GM21786 (cell line): ENCODE results near the gene POLG.

Source experiments
- ATAC-seq: cut with Tn5 transposase; IDR thresholded peaks from one replicate; pipeline ENCODE4 v1.9.1; 2021; ENCODE audit not compliant: unreplicated experiment

Gene POLG

GRCh38 chr15:89334510-89335297 is at the start of gene POLG:
POLG (minus strand) TSS chr15:89334824; CDS start chr15:89333754, 1,070 bp downstream.
- peak; percentile 89 for ATAC-seq

- no peak for ATAC-seq
Observed at GRCh38 chr15:89384176-89384604, 49.6 kb upstream of the POLG start.

DNA sequence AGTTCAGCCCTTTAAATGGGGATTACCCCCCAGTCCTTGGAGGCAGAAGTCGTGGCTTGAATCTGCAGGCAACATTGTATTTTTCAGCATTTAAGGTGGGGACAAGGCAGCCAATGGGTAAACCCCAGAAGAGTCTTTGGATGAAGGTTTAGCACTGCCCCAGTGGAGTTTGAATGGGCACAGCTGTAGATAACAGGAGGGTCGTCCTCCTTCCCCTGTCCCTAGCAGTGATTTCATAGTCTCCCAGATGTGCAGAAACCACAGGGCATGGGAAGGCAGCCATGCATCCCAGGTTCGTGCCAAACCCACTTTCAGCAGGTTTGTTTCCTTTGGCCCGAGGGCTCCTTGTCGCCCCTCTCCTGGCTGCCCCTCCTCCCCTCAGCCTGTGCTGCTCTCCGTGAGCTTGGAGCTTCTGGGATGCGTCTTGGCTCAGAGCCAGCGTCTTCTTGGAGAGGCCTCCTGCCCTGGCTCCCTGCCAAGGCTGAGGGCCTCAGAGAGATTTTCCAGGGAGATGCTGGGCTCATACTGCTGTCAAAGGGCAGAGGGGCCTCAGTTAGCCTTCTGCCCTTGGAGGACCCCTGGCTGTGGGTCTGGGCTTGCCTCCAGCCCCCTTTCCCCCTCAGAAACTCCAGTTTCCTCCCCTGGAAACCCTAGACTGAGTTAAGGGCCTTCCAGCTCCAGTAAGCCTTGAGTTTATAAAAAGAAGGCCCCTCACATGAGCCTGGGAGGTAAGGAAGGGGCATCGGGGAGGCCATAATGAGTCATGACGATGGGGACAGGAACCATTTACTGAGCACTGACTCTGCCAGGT is 48.9 kb upstream of the POLG start:
- ATAC-seq = no peak

- ATAC-seq = no peak
Observed at GRCh38 chr15:89381888-89382686, 47.5 kb upstream of the POLG start.

DNA sequence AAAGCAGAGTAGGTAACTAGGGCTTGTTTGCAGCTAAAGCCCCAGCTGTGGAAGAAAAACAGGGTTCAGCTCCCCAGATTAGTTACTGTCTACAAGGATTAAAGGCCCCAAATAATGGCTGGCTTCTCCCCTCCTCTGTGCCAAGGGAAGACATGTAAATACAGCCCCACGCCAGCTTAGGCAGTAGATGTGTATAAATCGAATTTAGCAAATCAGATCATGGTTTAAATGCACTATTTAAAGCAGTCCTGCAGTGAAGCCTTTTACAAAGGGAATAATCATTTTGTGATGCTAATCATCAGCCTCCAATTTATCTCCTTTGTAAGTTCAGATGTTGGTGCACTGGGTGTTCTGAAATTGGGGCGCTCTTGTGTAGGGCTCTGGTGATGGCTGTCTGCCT is 46.7 kb upstream of the POLG start:
- ATAC-seq = no peak

DNA sequence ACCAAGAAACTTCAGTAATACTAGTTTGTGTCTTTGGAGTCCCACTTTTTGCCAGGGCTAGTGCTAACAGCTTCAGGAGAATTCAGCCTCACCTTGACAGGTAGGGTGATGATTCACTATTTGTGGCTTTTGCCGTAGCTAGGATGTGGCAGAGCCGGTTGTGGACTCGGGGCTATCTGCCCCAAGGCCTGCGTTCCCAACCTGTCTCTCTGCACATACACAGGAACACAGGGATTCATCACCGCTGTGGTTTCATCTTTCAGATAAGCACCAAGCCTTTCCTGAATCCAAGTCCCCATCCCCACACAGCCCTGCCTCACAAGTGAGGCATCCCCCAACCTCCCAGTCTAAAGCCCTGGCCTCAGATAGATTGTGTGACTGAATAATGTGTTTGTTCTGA is 45.2 kb upstream of the POLG start:
- no peak for ATAC-seq

DNA sequence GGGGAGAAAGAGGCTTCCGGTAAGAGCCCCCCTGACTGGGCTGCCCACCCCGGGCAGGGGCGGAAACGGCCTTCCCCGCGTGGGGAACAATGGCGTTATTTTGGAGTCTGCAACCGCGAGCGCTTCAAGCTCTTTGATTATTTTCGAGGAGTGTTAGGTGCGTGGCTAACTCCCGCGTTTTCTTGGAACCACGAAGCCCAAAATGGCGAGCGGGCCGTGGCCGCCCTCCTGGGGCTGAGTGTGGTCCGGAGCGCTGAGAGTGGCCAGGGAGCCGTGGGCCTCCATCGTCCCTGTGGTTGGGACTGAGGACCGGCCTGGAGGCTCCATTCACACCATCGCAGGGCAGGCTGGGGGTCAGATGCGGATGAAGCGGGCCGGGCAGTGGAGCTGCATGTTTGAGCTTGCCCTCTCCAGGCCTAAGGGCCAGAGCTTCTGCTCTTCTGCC is 44.6 kb upstream of the POLG start:
- ATAC-seq = no peak

DNA sequence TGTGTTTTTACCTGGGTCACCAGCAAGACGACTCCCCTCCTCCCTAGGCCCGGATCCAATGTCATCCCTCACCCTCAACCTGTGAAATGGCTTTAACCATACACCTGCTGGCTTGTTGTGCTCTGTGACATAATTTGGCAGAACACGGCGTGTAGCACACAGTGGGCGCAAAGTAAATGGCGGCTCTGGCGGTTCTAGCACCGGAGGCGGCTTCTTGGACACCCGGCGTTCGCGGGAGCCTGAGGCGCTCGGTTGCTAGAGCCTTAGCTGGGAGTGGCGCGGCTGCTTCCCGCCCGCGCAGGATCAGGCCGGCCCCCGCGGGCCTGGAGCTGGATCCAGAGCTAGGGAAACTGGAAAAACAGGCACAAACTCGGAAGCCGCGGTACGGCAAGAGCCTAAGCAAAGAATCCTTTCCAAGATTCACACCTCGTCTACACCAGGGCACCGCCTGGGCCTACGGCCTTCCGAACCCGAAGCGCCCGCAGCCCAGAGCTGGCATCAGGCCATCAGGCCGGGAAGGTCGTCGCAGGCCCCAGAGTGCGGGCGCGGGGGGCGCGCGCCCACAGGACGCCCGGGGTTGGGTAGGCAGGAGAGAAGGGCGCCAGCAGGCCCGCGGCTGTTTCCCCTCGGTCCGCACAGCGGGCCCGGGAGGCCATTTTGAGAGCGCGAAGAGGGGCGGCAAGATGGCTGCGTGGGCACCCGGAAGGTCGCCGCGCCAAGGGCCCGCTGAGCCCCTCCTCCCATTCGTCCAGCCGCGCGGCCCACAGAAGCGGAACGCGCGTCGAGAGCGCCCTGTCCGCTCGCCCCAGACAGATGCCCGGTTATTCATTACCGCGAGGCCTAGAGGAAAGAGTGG is 43.9 kb upstream of the POLG start:
- ATAC-seq = no peak

- ATAC-seq = no peak
Observed at GRCh38 chr15:89377842-89378295, 43.2 kb upstream of the POLG start.

DNA sequence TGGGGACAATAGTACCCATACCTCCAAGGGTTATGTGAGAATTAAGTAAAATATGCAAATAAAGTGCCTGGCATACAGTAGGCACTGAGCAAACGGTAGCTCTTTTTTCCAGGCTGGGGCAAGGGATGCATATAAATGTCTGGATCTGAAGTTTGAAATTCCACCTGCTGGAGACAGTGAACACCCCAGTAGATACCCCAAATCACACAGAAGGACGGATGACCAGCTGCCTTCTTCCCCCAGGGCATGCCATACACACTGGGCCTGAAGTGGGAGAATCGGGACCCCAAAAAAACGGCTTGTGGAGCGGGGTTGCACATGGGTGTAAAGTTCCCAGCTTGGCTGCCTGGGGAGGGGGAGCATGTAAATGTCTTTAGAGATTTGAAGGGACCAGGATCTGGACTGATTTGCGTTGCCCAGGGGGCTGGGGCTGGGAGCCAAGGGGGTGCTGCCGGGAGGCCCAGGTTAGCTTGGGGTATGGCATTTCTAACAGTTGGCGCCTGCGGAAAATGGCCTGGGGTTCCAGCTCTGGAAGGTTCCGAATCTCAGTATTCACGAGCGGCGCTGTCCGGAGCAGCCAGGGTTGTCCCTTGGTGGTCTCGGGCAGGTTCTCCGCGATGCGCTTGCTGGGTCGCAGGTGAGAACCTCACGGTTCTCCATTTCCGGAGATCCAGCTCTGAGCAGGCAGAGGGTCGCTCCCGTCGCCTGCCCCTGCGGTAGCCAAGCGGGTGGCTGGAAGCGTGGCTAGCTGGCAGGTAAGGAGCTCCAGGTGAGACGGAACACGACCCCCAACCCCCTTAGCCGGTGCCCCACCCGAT is 42.6 kb upstream of the POLG start:
- ATAC-seq = no peak

- no peak for ATAC-seq
Observed at GRCh38 chr15:89376388-89376787, 41.8 kb upstream of the POLG start.

DNA sequence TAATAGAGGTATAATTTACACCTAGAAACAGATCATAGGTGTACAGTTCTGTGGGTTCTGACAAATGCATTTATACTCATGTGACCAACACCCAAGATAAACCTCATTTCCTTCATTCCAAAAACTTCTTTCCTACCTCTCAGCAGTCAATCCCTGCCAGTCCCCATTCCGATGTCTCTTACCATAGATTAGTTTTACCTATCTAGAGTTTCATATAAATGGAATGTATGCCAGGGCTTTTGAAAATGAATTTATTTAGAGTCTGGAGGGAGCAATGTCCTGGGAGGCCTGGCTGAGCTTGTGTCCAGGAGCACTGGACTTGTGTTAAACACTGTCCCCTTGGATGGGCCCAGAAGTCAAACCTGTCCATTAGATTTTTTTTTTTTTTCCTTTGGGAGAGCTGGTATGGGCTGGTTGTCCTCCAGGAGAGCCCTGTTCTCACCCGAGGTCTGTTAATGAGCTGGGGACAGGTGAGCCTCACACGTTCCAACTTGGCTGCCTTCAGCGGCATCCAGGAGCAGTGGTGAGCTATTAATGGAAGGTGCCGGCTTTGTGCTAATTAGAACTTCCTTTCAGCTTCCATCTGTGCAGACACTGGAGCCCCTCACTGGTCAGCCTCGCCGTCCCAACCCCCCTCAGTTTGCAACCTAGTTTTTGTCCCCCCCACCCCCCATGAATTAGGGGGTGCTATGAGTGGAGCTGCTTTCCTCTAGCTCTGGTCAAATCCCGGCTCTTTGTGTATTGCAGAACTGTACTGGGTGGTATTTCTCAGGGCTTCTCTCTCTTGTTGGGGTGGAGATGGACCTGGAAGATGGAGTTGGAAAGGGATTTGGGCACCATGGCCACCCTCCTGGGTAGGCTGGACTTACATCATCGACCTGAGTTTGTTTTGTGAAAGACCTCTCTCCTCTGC is 40.7 kb upstream of the POLG start:
- ATAC-seq = no peak

- no peak for ATAC-seq
Observed at GRCh38 chr15:89374086-89374981, 39.7 kb upstream of the POLG start.

DNA sequence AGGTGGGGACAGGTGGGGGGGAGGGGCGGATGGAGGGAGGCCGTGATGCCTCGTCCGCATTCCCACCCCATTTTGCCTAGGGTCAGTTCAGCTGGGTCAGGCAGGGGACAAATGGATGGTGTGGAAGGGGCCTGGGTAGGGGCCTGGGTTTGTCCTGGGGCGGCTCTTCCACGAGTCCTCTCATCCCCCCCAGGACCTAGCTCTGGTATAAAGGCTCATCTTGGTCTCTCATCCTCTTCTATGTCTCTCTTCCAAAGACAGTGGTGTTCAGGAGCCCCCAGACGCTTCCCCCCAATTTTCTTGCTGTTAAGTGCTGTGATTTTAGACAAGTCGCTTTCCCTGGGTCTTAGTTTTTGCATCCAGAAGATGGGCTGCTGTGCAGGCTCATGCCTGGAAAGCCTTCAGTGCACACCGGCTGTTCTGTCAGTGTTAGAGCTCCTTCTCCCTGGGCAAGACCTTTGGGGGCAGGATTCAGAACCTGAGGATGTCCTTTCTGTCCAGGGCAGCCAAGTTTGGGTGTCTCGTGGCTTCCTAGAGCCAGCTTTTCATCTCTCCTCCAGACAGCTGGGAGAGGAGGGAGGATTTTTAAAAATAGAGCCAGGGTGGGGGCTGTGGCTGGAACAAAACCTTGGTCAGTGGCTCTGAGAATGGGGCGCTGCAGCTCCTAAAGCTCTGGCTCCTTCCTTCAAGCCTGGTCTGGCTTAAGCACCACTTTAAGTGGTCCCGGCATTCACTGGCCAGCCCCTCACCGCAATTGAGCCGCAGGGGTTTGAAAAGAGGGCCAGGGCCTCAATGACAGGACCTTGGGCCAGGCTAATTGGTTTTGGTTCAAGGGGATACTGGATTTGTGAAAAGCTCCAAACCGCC is 37.7 kb upstream of the POLG start:
- ATAC-seq = no peak

- no peak for ATAC-seq
Observed at GRCh38 chr15:89371228-89372044, 36.8 kb upstream of the POLG start.

DNA sequence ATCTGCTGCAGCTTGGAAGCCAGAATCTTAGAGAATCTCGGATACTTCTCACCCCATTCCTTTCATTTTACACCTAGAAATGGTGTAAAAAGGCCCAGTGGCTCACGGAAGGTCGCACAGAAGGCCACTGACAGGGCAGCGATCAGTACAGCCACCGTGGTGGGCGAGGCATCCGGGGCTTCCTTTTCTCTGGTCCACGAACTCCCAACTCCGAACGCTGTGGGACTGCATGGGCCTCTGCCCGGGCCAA is 36.3 kb upstream of the POLG start:
- ATAC-seq = no peak
